Measurements from ENCODE around the gene TRAF2. TPM values are rescaled to one million over a fixed set of nuclear protein-coding genes. Genes with fewer than 3 reads are reported as not detected.

The TRAF2 gene
- total and polyA plus RNA-seq, 2 of the 4 experiments (the other 2 are of a cell fraction), result 6.6 to 12.0 TPM

DNA sequence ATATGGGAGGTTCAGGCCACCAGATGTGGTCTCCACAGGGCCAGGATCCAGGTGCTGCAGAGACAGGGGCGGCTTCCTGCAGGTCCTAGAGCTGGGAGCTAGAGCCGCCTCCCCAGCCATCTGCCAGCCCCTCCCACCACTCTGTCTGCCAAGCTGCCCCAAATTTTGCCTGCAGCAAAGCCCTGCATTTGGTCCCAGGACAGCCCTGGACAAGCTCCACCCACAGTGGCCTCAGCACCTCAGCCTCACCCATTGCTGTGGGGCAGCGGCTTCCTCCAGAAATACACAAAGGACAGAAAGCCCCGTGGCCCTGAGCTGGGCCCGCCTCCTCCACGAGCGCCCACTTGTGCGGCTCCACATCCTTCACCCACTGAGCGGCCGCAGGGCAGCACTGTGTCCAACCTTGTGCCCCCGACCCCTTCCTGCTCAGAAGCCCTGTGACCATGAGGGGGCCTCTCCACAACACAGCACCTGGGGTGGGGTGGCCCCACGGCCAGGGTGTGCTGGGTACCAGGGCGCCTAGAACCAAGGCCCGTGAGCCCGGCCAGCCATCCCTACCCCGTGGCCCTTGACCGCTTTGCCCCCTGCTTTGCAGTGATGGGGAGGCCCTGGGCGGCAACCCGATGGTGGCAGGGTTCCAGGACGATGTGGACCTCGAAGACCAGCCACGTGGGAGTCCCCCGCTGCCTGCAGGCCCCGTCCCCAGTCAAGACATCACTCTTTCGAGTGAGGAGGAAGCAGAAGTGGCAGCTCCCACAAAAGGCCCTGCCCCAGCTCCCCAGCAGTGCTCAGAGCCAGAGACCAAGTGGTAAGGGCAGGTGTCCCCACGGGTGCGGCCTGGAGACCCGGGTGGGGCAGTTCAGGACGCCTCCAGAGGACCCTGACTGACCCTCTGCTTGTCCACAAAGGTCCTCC lies 47.7 kb upstream of the TRAF2 start:
- Histone ChIP-seq H4K20me1 (ENCODE audit: insufficient read depth, low read length) (peaks cover 17% of the 10 kb centered on the region), H4K91ac (ENCODE audit: insufficient read depth, low read depth, low read length) (no peak overlapping the region), H4K8ac (ENCODE audit: low read depth in 2 of 2, low read length in 2 of 2) (no peak overlapping the region), H3K79me1 (ENCODE audit: low read depth in 1 of 2, low read length in 2 of 2) (peaks cover 0 to 6% of the 10 kb centered on the region in 2 experiments; a peak in 1 of 4 replicates), H2AFZ (replicated peaks; ENCODE audit: low read length, poor library complexity) (no peak overlapping the region), H2BK5ac (ENCODE audit: low read depth, low read length, poor library complexity, severe bottlenecking) (no peak overlapping the region), H3K27me3 (ENCODE audit: control insufficient read depth, insufficient read depth, low read length) (no peaks in the 10 kb centered on the region), H2AK9ac (replicated peaks; ENCODE audit: low read depth, low read length, poor library complexity) (no peak overlapping the region), H3K9ac (ENCODE audit: low read depth, low read length) (no peak overlapping the region), H4K5ac (ENCODE audit: low read depth, low read length) (no peak overlapping the region), H2BK15ac (ENCODE audit: low read depth, low read length) (no peak overlapping the region), H3K9me3 (ENCODE audit: control insufficient read depth, insufficient read depth, low read length) (no peaks in the 10 kb centered on the region), H3K4me3 (ENCODE audit: insufficient read depth, low read depth, low read length) (no peak overlapping the region), H3K9me1 (ENCODE audit: insufficient read depth, low read length) (peaks cover 7% of the 10 kb centered on the region; the same call in 1 of the 2 replicates), H3K23ac (ENCODE audit: low read depth, low read length) (no peak overlapping the region), H2BK120ac (ENCODE audit: low read depth, low read length) (no peak overlapping the region), H3K18ac (ENCODE audit: low read depth, low read length) (no peak overlapping the region), H3K27ac (ENCODE audit: insufficient read depth, low read length) (no peak overlapping the region), H3K36me3 (ENCODE audit: control insufficient read depth, insufficient read depth, low read length) (peaks cover 17% of the 10 kb centered on the region), H2BK20ac (ENCODE audit: low read depth, low read length) (no peak overlapping the region), H2AK5ac (ENCODE audit: low read depth, low read length) (no peak overlapping the region), H3K4me1 (ENCODE audit: control insufficient read depth, insufficient read depth, low read length) (peaks cover 9% of the 10 kb centered on the region), H3K4ac (ENCODE audit: low read depth, low read length) (no peak overlapping the region), H3K4me2 (ENCODE audit: low read depth, low read length) (no peak overlapping the region), H3K14ac (replicated peaks; ENCODE audit: low read depth, low read length) (no peak overlapping the region), H3K56ac (ENCODE audit: extremely low read depth, insufficient read depth, low read length) (no peak overlapping the region)
- in situ Hi-C loops (cut with MboI; ENCODE audit: low sequenced_read_pairs), result no loop called here
- intact Hi-C loops (cut with micrococcal nuclease), result no loop called here
- DNase-seq, result no peak
- no peak for ATAC-seq (ENCODE audit: low read depth)
- POLR2A ChIA-PET (ENCODE audit: unreplicated experiment), result no interaction called here
- CTCF ChIA-PET, result no interaction called here
- dilution Hi-C loops (cut with HindIII; ENCODE audit: low sequenced_read_pairs, unreplicated experiment), result no loop called here
- no TSS peak for BruUV-seq (replicated peaks)
- 99% methylated on average over 14 of the region's 29 CpGs; no CpG with 5 or more reads in 1 of the 2 experiments for WGBS, 2 experiments (ENCODE audit: extremely low coverage in 2 of 2, insufficient read length in 1 of 2)
- TF ChIP-seq RAD21 (IDR thresholded peaks at IDR 0.05; ENCODE audit: low read length), result no peak
- TF ChIP-seq, protein P1, sequence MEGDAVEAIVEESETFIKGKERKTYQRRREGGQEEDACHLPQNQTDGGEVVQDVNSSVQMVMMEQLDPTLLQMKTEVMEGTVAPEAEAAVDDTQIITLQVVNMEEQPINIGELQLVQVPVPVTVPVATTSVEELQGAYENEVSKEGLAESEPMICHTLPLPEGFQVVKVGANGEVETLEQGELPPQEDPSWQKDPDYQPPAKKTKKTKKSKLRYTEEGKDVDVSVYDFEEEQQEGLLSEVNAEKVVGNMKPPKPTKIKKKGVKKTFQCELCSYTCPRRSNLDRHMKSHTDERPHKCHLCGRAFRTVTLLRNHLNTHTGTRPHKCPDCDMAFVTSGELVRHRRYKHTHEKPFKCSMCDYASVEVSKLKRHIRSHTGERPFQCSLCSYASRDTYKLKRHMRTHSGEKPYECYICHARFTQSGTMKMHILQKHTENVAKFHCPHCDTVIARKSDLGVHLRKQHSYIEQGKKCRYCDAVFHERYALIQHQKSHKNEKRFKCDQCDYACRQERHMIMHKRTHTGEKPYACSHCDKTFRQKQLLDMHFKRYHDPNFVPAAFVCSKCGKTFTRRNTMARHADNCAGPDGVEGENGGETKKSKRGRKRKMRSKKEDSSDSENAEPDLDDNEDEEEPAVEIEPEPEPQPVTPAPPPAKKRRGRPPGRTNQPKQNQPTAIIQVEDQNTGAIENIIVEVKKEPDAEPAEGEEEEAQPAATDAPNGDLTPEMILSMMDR (conservative IDR thresholded peaks at IDR 0.05; ENCODE audit: low read depth, low read length), result no peak
- no peak for TF ChIP-seq MAFK (IDR thresholded peaks at IDR 0.05; ENCODE audit: low read depth, low read length)
- TF ChIP-seq MAZ (IDR thresholded peaks at IDR 0.05; ENCODE audit: borderline replicate concordance, low read depth, low read length), result no peak
- no peak for TF ChIP-seq CEBPB (IDR thresholded peaks at IDR 0.05; ENCODE audit: low read depth, low read length)
- TF ChIP-seq ELK1 (IDR thresholded peaks at IDR 0.05; ENCODE audit: borderline replicate concordance, low read depth, low read length), result no peak
- no peak for TF ChIP-seq CHD1 (IDR thresholded peaks at IDR 0.05; ENCODE audit: low read depth, low read length)
- TF ChIP-seq MXI1 (IDR thresholded peaks at IDR 0.05; ENCODE audit: borderline replicate concordance, low read depth, low read length), result no peak
- no peak for TF ChIP-seq POLR2A (IDR thresholded peaks at IDR 0.05; ENCODE audit: low read depth, low read length)
- TF ChIP-seq, protein P2, sequence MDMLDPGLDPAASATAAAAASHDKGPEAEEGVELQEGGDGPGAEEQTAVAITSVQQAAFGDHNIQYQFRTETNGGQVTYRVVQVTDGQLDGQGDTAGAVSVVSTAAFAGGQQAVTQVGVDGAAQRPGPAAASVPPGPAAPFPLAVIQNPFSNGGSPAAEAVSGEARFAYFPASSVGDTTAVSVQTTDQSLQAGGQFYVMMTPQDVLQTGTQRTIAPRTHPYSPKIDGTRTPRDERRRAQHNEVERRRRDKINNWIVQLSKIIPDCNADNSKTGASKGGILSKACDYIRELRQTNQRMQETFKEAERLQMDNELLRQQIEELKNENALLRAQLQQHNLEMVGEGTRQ (IDR thresholded peaks at IDR 0.05; ENCODE audit: low read depth, low read length), result no peak
- no peak for TF ChIP-seq SMC3 (IDR thresholded peaks at IDR 0.05; ENCODE audit: low read depth, low read length)
- TF ChIP-seq RCOR1 (IDR thresholded peaks at IDR 0.05; ENCODE audit: insufficient replicate concordance, low read length), result no peak
- no peak for TF ChIP-seq RFX5 (IDR thresholded peaks at IDR 0.05; ENCODE audit: low read depth, low read length)
- no peak for TF ChIP-seq NFE2L2 (IDR thresholded peaks at IDR 0.05; ENCODE audit: low read depth, low read length)
- TF ChIP-seq BHLHE40 (IDR thresholded peaks at IDR 0.05; ENCODE audit: low read depth, low read length), result no peak
